IPS-18c (cell line): ENCODE results near the gene DOCK10.

Experiments
- H3K4me3 ChIP-seq: 2 replicates; pipeline ENCODE4 v1.7.0; 2013; ENCODE audit warnings: low read depth, mild to moderate bottlenecking, low read length, moderate library complexity; ENCODE audit not compliant: insufficient read depth
- H3K9me3 ChIP-seq: one replicate; pipeline ENCODE4 v1.6.1; 2013; ENCODE audit warnings: mild to moderate bottlenecking, low read length, moderate library complexity; ENCODE audit not compliant: control insufficient read depth, insufficient read depth

The DOCK10 gene

GRCh38 chr2:224971214-224971613 is 71.1 kb downstream of the DOCK10 start:
- no peak overlapping the region for H3K4me3 ChIP-seq
- no peaks in the 10 kb centered on the region for H3K9me3 ChIP-seq

- H3K4me3 ChIP-seq: no peak overlapping the region
These were observed 72.0 kb downstream of the DOCK10 start for GRCh38 chr2:224970311-224970710.

GRCh38 chr2:224969633-224970260 is 72.5 kb downstream of the DOCK10 start:
- no peak overlapping the region for H3K4me3 ChIP-seq
- H3K9me3 ChIP-seq: no peaks in the 10 kb centered on the region

More at GRCh38 chr2:224970311-224970710, 72.0 kb downstream of the DOCK10 start:
- H3K9me3 ChIP-seq: no peaks in the 10 kb centered on the region

- Histone ChIP-seq H3K4me3 (no peak overlapping the region), H3K9me3 (no peaks in the 10 kb centered on the region)
These were observed 73.2 kb downstream of the DOCK10 start for GRCh38 chr2:224969095-224969494.

- Histone ChIP-seq H3K4me3 (no peak overlapping the region), H3K9me3 (no peaks in the 10 kb centered on the region)
These were observed 74.2 kb downstream of the DOCK10 start for GRCh38 chr2:224968051-224968450.

GRCh38 chr2:224966613-224967012 is 75.7 kb downstream of the DOCK10 start:
- no peak overlapping the region for H3K4me3 ChIP-seq
- no peaks in the 10 kb centered on the region for H3K9me3 ChIP-seq

GRCh38 chr2:224959556-224959955 is 82.7 kb downstream of the DOCK10 start:
- Histone ChIP-seq H3K9me3 (no peaks in the 10 kb centered on the region), H3K4me3 (no peak overlapping the region)

- H3K4me3 ChIP-seq: no peak overlapping the region
- H3K9me3 ChIP-seq: no peaks in the 10 kb centered on the region
These were observed 83.4 kb downstream of the DOCK10 start for GRCh38 chr2:224958873-224959272.

- Histone ChIP-seq H3K4me3 (no peak overlapping the region), H3K9me3 (no peaks in the 10 kb centered on the region)
These were observed 83.8 kb downstream of the DOCK10 start for GRCh38 chr2:224958462-224958857.

GRCh38 chr2:224957540-224958461 is 84.5 kb downstream of the DOCK10 start:
- H3K9me3 ChIP-seq: no peaks in the 10 kb centered on the region
- no peak overlapping the region for H3K4me3 ChIP-seq

GRCh38 chr2:224956706-224957105 is 85.6 kb downstream of the DOCK10 start:
- no peak overlapping the region for H3K4me3 ChIP-seq

GRCh38 chr2:224954980-224955379 is 87.3 kb downstream of the DOCK10 start:
- H3K9me3 ChIP-seq: no peaks in the 10 kb centered on the region
- no peak overlapping the region for H3K4me3 ChIP-seq

More at GRCh38 chr2:224956706-224957105, 85.6 kb downstream of the DOCK10 start:
- H3K9me3 ChIP-seq: no peaks in the 10 kb centered on the region

- H3K9me3 ChIP-seq: no peaks in the 10 kb centered on the region
These were observed 89.2 kb downstream of the DOCK10 start for GRCh38 chr2:224952936-224953657.

GRCh38 chr2:224951723-224952481 is 90.4 kb downstream of the DOCK10 start:
- H3K4me3 ChIP-seq: no peak overlapping the region
- H3K9me3 ChIP-seq: no peaks in the 10 kb centered on the region

More at GRCh38 chr2:224952936-224953657, 89.2 kb downstream of the DOCK10 start:
- H3K4me3 ChIP-seq: no peak overlapping the region

GRCh38 chr2:224948859-224949258 is 93.4 kb downstream of the DOCK10 start:
- Histone ChIP-seq H3K4me3 (no peak overlapping the region), H3K9me3 (no peaks in the 10 kb centered on the region)

GRCh38 chr2:224948005-224948404 is 94.3 kb downstream of the DOCK10 start:
- H3K9me3 ChIP-seq: no peaks in the 10 kb centered on the region
- no peak overlapping the region for H3K4me3 ChIP-seq

- Histone ChIP-seq H3K4me3 (no peak overlapping the region), H3K9me3 (no peaks in the 10 kb centered on the region)
These were observed 94.7 kb downstream of the DOCK10 start for GRCh38 chr2:224947566-224947965.
